ENCODE results near the gene GCK.

The GCK gene

GRCh38 chr7:44215531-44215930 is 26.3 kb upstream of the GCK start:
- TF ChIP-seq SIN3A (IDR thresholded peaks at IDR 0.05; ENCODE audit: borderline replicate concordance, insufficient read depth, low read length) (no peak), REST (IDR thresholded peaks at IDR 0.05; ENCODE audit: insufficient read depth in 1 of 2, low read depth in 2 of 2, low read length in 2 of 2) (no peak), FOXP2 (optimal IDR thresholded peaks at IDR 0.05; ENCODE audit: borderline replicate concordance, extremely low read depth, extremely low read length, insufficient read depth) (no peak), POLR2AphosphoS5 (IDR thresholded peaks at IDR 0.05; ENCODE audit: low read depth, low read length) (no peak), TAF1 (IDR thresholded peaks at IDR 0.05; ENCODE audit: borderline replicate concordance, insufficient read depth, low read length) (no peak)

- no peak for TF ChIP-seq FOXP2 (optimal IDR thresholded peaks at IDR 0.05; ENCODE audit: borderline replicate concordance, extremely low read depth, extremely low read length, insufficient read depth)
- no peak for TF ChIP-seq TAF1 (IDR thresholded peaks at IDR 0.05; ENCODE audit: borderline replicate concordance, insufficient read depth, low read length)
- 0 out of 2 replicates have a peak, but pooled peaks have one; percentile 19 for TF ChIP-seq POLR2AphosphoS5 (IDR thresholded peaks at IDR 0.05; ENCODE audit: low read depth, low read length)
Observed at GRCh38 chr7:44213877-44214388, 24.7 kb upstream of the GCK start.

DNA sequence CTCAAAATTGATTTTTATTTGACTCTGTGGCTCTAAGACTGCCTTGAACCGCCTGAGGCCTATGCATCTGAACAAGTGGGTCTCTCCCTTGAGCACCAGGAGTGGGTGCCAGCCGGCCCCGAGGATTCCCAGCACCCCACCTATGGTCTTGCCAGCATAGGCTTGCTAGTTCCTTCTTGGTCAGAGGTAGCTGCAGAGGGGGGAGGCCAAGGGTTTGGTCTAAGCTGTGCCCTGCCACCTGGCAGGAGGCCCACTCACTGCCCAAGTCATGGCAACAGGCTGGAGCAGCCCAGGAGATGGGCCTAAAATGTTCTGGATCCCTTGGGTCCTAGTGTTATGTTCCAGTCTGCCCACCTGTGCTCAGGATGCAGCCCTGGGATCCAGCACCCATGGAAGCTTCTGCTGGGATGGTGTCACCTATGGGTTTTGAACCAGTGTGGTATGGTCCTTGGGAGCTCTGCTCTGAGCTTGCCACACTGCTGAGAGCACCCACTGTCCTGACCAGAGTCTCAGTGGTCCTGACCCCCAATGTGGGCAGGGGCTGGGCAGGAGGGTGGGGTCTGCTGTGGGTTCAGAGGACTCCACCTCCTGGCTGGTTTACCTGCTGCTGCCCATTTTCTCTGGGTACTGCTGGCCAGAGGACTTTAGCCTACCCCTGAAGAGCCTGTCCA is 24.1 kb upstream of the GCK start:
- TF ChIP-seq REST (IDR thresholded peaks at IDR 0.05; ENCODE audit: insufficient read depth in 1 of 2, low read depth in 2 of 2, low read length in 2 of 2) (no peak), SIN3A (IDR thresholded peaks at IDR 0.05; ENCODE audit: borderline replicate concordance, insufficient read depth, low read length) (no peak), TAF1 (IDR thresholded peaks at IDR 0.05; ENCODE audit: borderline replicate concordance, insufficient read depth, low read length) (no peak), FOXP2 (optimal IDR thresholded peaks at IDR 0.05; ENCODE audit: borderline replicate concordance, extremely low read depth, extremely low read length, insufficient read depth) (no peak), POLR2AphosphoS5 (IDR thresholded peaks at IDR 0.05; ENCODE audit: low read depth, low read length) (no peak)

DNA sequence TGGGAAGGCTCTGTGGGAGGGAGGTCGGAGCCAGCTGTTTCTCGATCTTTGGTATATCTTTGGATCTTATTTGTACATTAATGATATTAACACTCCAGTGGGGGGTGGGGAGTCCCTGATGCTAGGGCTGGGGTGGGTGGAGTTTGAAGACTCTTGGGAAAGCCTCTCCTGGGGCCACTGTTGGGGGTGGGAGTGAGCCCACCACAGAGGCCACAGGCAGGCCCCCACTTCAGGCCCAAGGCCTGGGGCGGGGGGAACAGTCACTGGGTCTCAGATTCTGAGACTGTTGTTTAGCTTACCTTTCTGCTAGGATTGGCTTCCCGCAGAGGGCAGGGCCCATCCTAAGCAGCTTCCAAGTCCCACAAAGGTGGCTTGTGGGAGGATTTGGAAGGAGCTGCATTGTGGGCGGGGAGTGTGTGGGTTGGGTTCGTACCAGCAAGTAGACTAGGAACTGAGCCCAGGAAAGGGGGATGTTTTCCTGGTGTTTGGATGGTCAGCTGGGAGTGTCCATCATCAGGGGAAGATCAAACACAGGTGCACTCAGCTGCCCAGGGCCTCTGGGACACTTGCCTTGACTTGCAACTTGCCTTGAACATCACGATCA is 23.4 kb upstream of the GCK start:
- TF ChIP-seq TAF1 (IDR thresholded peaks at IDR 0.05; ENCODE audit: borderline replicate concordance, insufficient read depth, low read length) = no peak
- TF ChIP-seq REST (IDR thresholded peaks at IDR 0.05; ENCODE audit: insufficient read depth in 1 of 2, low read depth in 2 of 2, low read length in 2 of 2) = no peak
- no peak for TF ChIP-seq SIN3A (IDR thresholded peaks at IDR 0.05; ENCODE audit: borderline replicate concordance, insufficient read depth, low read length)
- no peak for TF ChIP-seq POLR2AphosphoS5 (IDR thresholded peaks at IDR 0.05; ENCODE audit: low read depth, low read length)

DNA sequence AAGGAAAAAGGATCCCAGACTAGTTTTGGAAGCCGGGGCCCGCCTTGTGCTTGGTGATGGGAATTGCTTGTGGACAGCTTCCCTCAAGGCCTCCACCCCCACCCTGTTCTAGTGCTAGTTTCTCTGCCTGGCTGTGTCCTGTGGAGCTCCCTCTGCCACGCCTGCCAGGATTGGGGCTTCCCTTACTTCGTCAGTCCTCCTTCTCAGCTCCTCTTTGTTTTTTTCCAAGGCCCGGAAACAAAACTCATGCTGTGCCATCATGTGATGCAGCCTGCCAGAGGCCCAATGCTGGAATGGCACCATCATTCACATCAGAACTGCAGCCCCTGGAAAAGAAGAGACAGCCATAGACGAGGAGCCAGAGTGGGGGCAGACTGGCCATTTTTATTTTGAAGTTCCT is 22.8 kb upstream of the GCK start:
- no peak for TF ChIP-seq REST (IDR thresholded peaks at IDR 0.05; ENCODE audit: insufficient read depth in 1 of 2, low read depth in 2 of 2, low read length in 2 of 2)
- no peak for TF ChIP-seq FOXP2 (optimal IDR thresholded peaks at IDR 0.05; ENCODE audit: borderline replicate concordance, extremely low read depth, extremely low read length, insufficient read depth)
- no peak for TF ChIP-seq POLR2AphosphoS5 (IDR thresholded peaks at IDR 0.05; ENCODE audit: low read depth, low read length)
- no peak for TF ChIP-seq TAF1 (IDR thresholded peaks at IDR 0.05; ENCODE audit: borderline replicate concordance, insufficient read depth, low read length)
- no peak for TF ChIP-seq SIN3A (IDR thresholded peaks at IDR 0.05; ENCODE audit: borderline replicate concordance, insufficient read depth, low read length)
